H1 (cell line): ENCODE results near the gene SPINT2. TPM values are rescaled to one million over a fixed set of nuclear protein-coding genes. Genes with fewer than 3 reads are reported as not detected.

Experiments
- CTCF ChIA-PET: fragments of 300-600 bp; sonication (Branson Sonifier 250); formaldehyde crosslinking; loops from one replicate; lab custom pipeline; 2021; ENCODE audit not compliant: partially characterized antibody; lab: Charles Lee
- POLR2A ChIA-PET: fragments of 300-600 bp; sonication (Branson Sonifier 250); formaldehyde crosslinking; loops from one replicate; lab custom pipeline; 2021; ENCODE audit warnings: inconsistent platforms; ENCODE audit not compliant: partially characterized antibody; lab: Charles Lee
- DNase-seq, 2 experiments: peaks; one replicate each; pipeline versions ENCODE4 v3.0.0 to v3.0.0-alpha.2; 2010 to 2022; ENCODE audit warnings: low spot score in 2 of 2, low read depth in 1 of 2, mixed read lengths in 1 of 2
- FAIRE-seq: peaks from 2 replicates; lab custom pipeline; 2011; peaks lifted over from hg19 to GRCh38; lab: Jason Lieb, UNC
- H2AFZ ChIP-seq: 2 replicates; pipeline ENCODE4 v1.8.1; 2012; ENCODE audit warnings: low read length, inconsistent platforms
- H2AK5ac ChIP-seq: 2 replicates; pipeline ENCODE4 v1.6.1; 2013; ENCODE audit warnings: low read depth, low read length
- H2BK120ac ChIP-seq: replicated peaks from 2 replicates; pipeline ENCODE3; 2013; ENCODE audit warnings: low read depth, low read length, inconsistent platforms
- H2BK12ac ChIP-seq: 2 replicates; pipeline ENCODE4 v1.6.1; 2013; ENCODE audit warnings: low read depth, low read length
- H2BK15ac ChIP-seq: 2 replicates; pipeline ENCODE4 v1.6.1; 2013; ENCODE audit warnings: low read length
- H2BK20ac ChIP-seq: 2 replicates; pipeline ENCODE4 v1.6.1; 2013; ENCODE audit warnings: low read length
- H2BK5ac ChIP-seq: 2 replicates; pipeline ENCODE4 v1.6.1; 2013; ENCODE audit warnings: low read depth, low read length
- H3K14ac ChIP-seq: 2 replicates; pipeline ENCODE4 v1.6.1; 2013; ENCODE audit warnings: inconsistent platforms; ENCODE audit not compliant: insufficient read length
- H3K18ac ChIP-seq: 2 replicates; pipeline ENCODE4 v1.6.1; 2013; ENCODE audit warnings: low read length; ENCODE audit errors: extremely low read depth
- H3K23ac ChIP-seq: 2 replicates; pipeline ENCODE4 v1.6.1; 2013; ENCODE audit warnings: inconsistent platforms; ENCODE audit not compliant: insufficient read length
- H3K23me2 ChIP-seq: 2 replicates; pipeline ENCODE4 v1.6.1; 2013; ENCODE audit warnings: low read depth, low read length
- H3K27ac ChIP-seq: 2 replicates; pipeline ENCODE4 v1.6.1; 2011; ENCODE audit warnings: low read depth, low read length, inconsistent platforms
- H3K27me3 ChIP-seq, 4 experiments: replicated peaks in 1 of 4; 1 replicate in 1 of 4; 2 replicates in 3 of 4; pipeline versions ENCODE4 v1.6.1 to v1.8.1; 2011 to 2013; ENCODE audit warnings: low read length in 3 of 4, mild to moderate bottlenecking in 3 of 4, inconsistent platforms in 2 of 4, mixed read lengths in 2 of 4, moderate library complexity in 1 of 4; ENCODE audit not compliant: control insufficient read depth in 3 of 4, insufficient read depth in 3 of 4; ENCODE audit errors: extremely low read depth in 1 of 4
- H3K36me3 ChIP-seq, 4 experiments: 2 replicates each; pipeline versions ENCODE4 v1.6.1 to v1.8.1; 2011 to 2013; ENCODE audit warnings: mild to moderate bottlenecking in 4 of 4, low read length in 3 of 4, moderate library complexity in 2 of 4, control low read depth in 1 of 4, inconsistent platforms in 1 of 4; ENCODE audit not compliant: insufficient read depth in 4 of 4, control insufficient read depth in 2 of 4
- H3K4ac ChIP-seq: replicated peaks from 2 replicates; pipeline ENCODE3; 2013; ENCODE audit warnings: low read length, low read depth, mixed read lengths, inconsistent platforms; ENCODE audit not compliant: insufficient read length
- H3K4me1 ChIP-seq, 4 experiments: replicated peaks in 1 of 4; 1 replicate in 1 of 4; 2 replicates in 3 of 4; pipeline versions ENCODE4 v1.6.1 to v1.8.1; 2011 to 2013; ENCODE audit warnings: low read length in 3 of 4, inconsistent platforms in 2 of 4, mixed read lengths in 1 of 4; ENCODE audit not compliant: insufficient read depth in 4 of 4, control insufficient read depth in 3 of 4
- H3K4me2 ChIP-seq, 2 experiments: 2 replicates each; pipeline versions ENCODE4 v1.6.1 to v1.8.1; 2011 to 2013; ENCODE audit warnings: low read depth in 2 of 2, low read length in 2 of 2, control low read depth in 1 of 2, inconsistent platforms in 1 of 2, mild to moderate bottlenecking in 1 of 2; ENCODE audit not compliant: insufficient read depth in 1 of 2
- H3K4me3 ChIP-seq, 4 experiments: fragments of 200-600, 300-600 bp in 1 of 4; sonication (generic), shearing (Covaris generic), sonication (Bioruptor Twin) in 1 of 4; 2 replicates each; pipeline versions ENCODE4 v1.5.1 to v1.8.1; 2011 to 2016; ENCODE audit warnings: low read length in 4 of 4, low read depth in 3 of 4, control low read depth in 2 of 4, inconsistent platforms in 2 of 4, mild to moderate bottlenecking in 2 of 4, mixed read lengths in 1 of 4, moderate library complexity in 1 of 4; ENCODE audit not compliant: insufficient read depth in 2 of 4; ENCODE audit errors: extremely low read depth in 1 of 4
- H3K56ac ChIP-seq: replicated peaks from 2 replicates; pipeline ENCODE3; 2013; ENCODE audit warnings: low read depth, mild to moderate bottlenecking, mixed read lengths, low read length, inconsistent platforms; ENCODE audit not compliant: insufficient read length
- H3K79me1 ChIP-seq: 2 replicates; pipeline ENCODE4 v1.6.1; 2013; ENCODE audit warnings: low read depth, low read length, control low read depth
- H3K79me2 ChIP-seq, 2 experiments: 2 replicates each; pipeline versions ENCODE4 v1.6.1 to v1.8.1; 2012 to 2013; ENCODE audit warnings: low read length in 2 of 2, mild to moderate bottlenecking in 2 of 2, inconsistent platforms in 1 of 2; ENCODE audit not compliant: insufficient read depth in 2 of 2, control insufficient read depth in 1 of 2
- H3K9ac ChIP-seq, 4 experiments: replicated peaks in 1 of 4; 1 replicate in 1 of 4; 2 replicates in 3 of 4; pipeline versions ENCODE4 v1.6.1 to v1.8.1; 2011 to 2013; ENCODE audit warnings: low read depth in 3 of 4, low read length in 3 of 4, control low read depth in 2 of 4, mild to moderate bottlenecking in 2 of 4, moderate library complexity in 2 of 4, inconsistent platforms in 1 of 4; ENCODE audit errors: extremely low read depth in 1 of 4
- H3K9me3 ChIP-seq, 2 experiments: 2 replicates each; pipeline versions ENCODE4 v1.6.1 to v1.8.1; 2012 to 2013; ENCODE audit warnings: mild to moderate bottlenecking in 2 of 2, moderate library complexity in 2 of 2, control low read depth in 1 of 2, inconsistent platforms in 1 of 2, low read depth in 1 of 2, low read length in 1 of 2, mixed read lengths in 1 of 2; ENCODE audit not compliant: insufficient read depth in 2 of 2
- H4K20me1 ChIP-seq, 2 experiments: replicated peaks in 1 of 2; 2 replicates each; pipeline versions ENCODE3 to v1.8.1; 2011 to 2013; ENCODE audit warnings: inconsistent platforms in 2 of 2, low read length in 2 of 2, mild to moderate bottlenecking in 1 of 2; ENCODE audit not compliant: insufficient read depth in 2 of 2, control insufficient read depth in 1 of 2
- H4K5ac ChIP-seq: 2 replicates; pipeline ENCODE4 v1.6.1; 2013; ENCODE audit warnings: low read length, low read depth, mixed read lengths, inconsistent platforms; ENCODE audit not compliant: insufficient read length
- H4K8ac ChIP-seq: 2 replicates; pipeline ENCODE4 v1.8.0; 2013; ENCODE audit warnings: mild to moderate bottlenecking, moderate library complexity, low read length, inconsistent platforms; ENCODE audit not compliant: insufficient read depth; ENCODE audit errors: extremely low read depth
- H4K91ac ChIP-seq: replicated peaks from 2 replicates; pipeline ENCODE3; 2013; ENCODE audit warnings: low read length, mixed read lengths, inconsistent platforms; ENCODE audit not compliant: insufficient read length
- SP4 ChIP-seq: IDR thresholded peaks from 2 replicates; pipeline ENCODE4 v1.6.1; 2012; ENCODE audit warnings: low read length, inconsistent platforms
- WGBS, 2 experiments: shearing (Covaris generic) in 1 of 2; methylation state at CpG; one replicate each; pipeline versions ENCODE4 v1.1.6 to v1.1.7; 2013 to 2015; ENCODE audit warnings: low lambda C conversion rate in 2 of 2, mixed read lengths in 2 of 2, inconsistent platforms in 1 of 2, low coverage in 1 of 2, missing lambda C conversion rate in 1 of 2; ENCODE audit not compliant: insufficient replicate concordance in 2 of 2, insufficient coverage in 1 of 2, insufficient read length in 1 of 2; ENCODE audit errors: extremely low coverage in 1 of 2, missing lambda C conversion rate in 1 of 2; 5-methylcytosine and 5-hydroxymethylcytosine counted together
- polyA plus RNA-seq, 7 experiments: library from polyadenylated mRNA; depleted of rRNA in 3 of 7; stranded (reverse) in 5 of 7; unstranded in 2 of 7; fragments of >200 nt in 5 of 7; fragments of 200-250 nt in 2 of 7; gene quantifications; 1 replicate in 5 of 7; 2 replicates in 1 of 7; 4 replicates in 1 of 7; pipeline versions ENCODE4 v1.2.1 to v1.2.3, GENCODE V29; 2011 to 2013; ENCODE audit warnings: missing spikeins in 2 of 7, mixed read lengths in 2 of 7
- total RNA-seq: library from RNA; stranded (reverse); fragmentation: NEBNext Ultra II Directional; extraction: Animal tissue kit (Norgen Biotek cat#: 25700); gene quantifications from 2 replicates; pipeline ENCODE4 v1.2.1, GENCODE V29; 2021
- TF ChIP-seq, protein P1 (sequence below): IDR thresholded peaks from 2 replicates; pipeline ENCODE4 v1.6.1; 2012; ENCODE audit warnings: inconsistent platforms

The SPINT2 gene
- total and polyA plus RNA-seq, 2 of the 8 experiments (the other 6 are each of a cell fraction or from before 2014, with no cell fraction given), result 294 to 296 TPM

DNA sequence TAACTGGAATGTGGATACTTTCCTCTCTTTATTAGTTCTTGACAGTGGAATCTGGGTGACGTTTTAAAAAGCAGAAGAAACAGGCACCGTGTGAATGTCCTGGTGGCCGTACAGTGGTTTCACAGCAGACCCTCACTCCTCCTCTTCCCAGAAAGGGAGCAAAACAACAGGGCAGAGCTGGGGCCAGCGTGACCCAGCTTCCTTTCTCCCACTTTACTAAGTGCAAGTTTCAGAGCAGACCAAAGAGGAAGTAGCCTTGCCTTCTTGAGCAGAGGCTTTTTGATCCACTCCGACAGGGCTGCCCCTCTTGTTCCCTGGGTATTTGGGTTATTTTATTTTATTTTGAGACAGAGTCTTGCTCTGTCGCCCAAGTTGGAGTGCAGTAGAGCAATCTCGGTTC, 20.0 kb downstream of the SPINT2 start:
- no peak overlapping the region for H3K23ac ChIP-seq
- peaks cover 20% of the 10 kb centered on the region for H3K79me1 ChIP-seq
- no peak overlapping the region for H4K91ac ChIP-seq
- H2AFZ ChIP-seq, result no peak overlapping the region
- peaks cover 17 to 30% of the 10 kb centered on the region in 2 experiments for H4K20me1 ChIP-seq
- H3K27me3 ChIP-seq, result no peaks in the 10 kb centered on the region
- no peak overlapping the region for H3K4ac ChIP-seq
- H3K23me2 ChIP-seq, result no peaks in the 10 kb centered on the region
- no peak overlapping the region for H2BK20ac ChIP-seq
- POLR2A ChIA-PET, result interaction anchor here (1.4 to 2.5 kb wide), 3 partner anchors 9 to 19 kb away, joined by 3 to 10 read pairs (median 10); partner anchors contain the start of gene SPINT2
- no peak overlapping the region for H3K18ac ChIP-seq
- H3K56ac ChIP-seq, result no peak overlapping the region
- no peak overlapping the region for H4K8ac ChIP-seq
- DNase-seq (no peak), FAIRE-seq (no peak)
- H2AK5ac ChIP-seq, result no peak overlapping the region
- CTCF ChIA-PET, result interaction anchor here (1.2 to 2.3 kb wide), 5 partner anchors 11 to 41 kb away, joined by 4 to 10 read pairs (median 5); partner anchors contain the start of gene C19orf33
- H4K5ac ChIP-seq, result no peak overlapping the region
- H3K9me3 ChIP-seq, result no peaks in the 10 kb centered on the region
- H2BK120ac ChIP-seq, result no peak overlapping the region
- H3K4me3 ChIP-seq, result no peak overlapping the region
- H2BK12ac ChIP-seq, result no peak overlapping the region
- H3K4me1 ChIP-seq, result no peaks in the 10 kb centered on the region
- no peak overlapping the region for H2BK5ac ChIP-seq
- H3K27ac ChIP-seq, result no peak overlapping the region
- H3K9ac ChIP-seq, result no peak overlapping the region
- H3K36me3 ChIP-seq, result peaks cover 8 to 42% (median 20%) of the 10 kb centered on the region in 4 experiments
- H3K79me2 ChIP-seq, result peaks cover 3 to 38% of the 10 kb centered on the region in 2 experiments; a peak in 3 of 4 replicates
- H2BK15ac ChIP-seq, result no peak overlapping the region
- H3K14ac ChIP-seq, result no peak overlapping the region
- WGBS, 2 experiments, result 91% methylated on average over 7 of the region's 7 CpGs; no CpG with 5 or more reads in 1 of the 2 experiments
- H3K4me2 ChIP-seq, result no peak overlapping the region
- TF ChIP-seq, protein P1, sequence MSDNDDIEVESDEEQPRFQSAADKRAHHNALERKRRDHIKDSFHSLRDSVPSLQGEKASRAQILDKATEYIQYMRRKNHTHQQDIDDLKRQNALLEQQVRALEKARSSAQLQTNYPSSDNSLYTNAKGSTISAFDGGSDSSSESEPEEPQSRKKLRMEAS, result no peak
- TF ChIP-seq SP4, result no peak
